D721Med (cell line): ENCODE data around the gene VSTM2L.

Source experiments
- DNase-seq: peaks from one replicate; pipeline ENCODE4 v3.0.0; 2011; ENCODE audit warnings: low spot score; ENCODE audit not compliant: insufficient read length
- FAIRE-seq: peaks from 2 replicates; lab custom pipeline; 2011; peaks lifted over from hg19 to GRCh38; lab: Jason Lieb, UNC
- CTCF ChIP-seq: IDR thresholded peaks from 2 replicates; pipeline ENCODE4 v1.5.1; 2012; ENCODE audit warnings: mild to moderate bottlenecking, control low read depth; ENCODE audit not compliant: insufficient read depth; ENCODE audit errors: missing control alignments

Gene VSTM2L

GRCh38 chr20:37872161-37872560 is 30.8 kb upstream of the VSTM2L start:
- DNase-seq = no peak
- no peak for FAIRE-seq
- no peak for TF ChIP-seq CTCF

DNA sequence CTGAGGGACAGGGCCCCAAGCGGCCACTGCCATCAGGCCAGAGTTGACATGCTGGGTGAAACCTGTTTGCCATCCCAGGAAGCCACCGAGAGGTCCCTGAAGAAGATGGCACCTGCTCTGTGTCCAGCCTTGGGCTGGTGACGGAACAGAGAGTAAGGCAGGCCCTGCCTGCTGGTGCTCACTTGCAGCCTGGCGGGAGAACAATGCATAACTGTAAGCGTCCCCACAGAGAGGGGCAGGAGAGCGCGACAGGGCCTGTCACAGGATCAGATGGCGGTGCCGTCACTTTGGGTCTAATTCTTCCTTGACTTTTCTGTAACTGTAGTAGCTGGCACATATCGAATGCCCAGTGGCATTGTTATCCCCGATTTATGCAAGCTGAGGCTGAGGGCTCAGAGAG is 29.0 kb upstream of the VSTM2L start:
- FAIRE-seq = no peak
- no peak for DNase-seq
- TF ChIP-seq CTCF = no peak

GRCh38 chr20:37875460-37876175 is 27.3 kb upstream of the VSTM2L start:
- FAIRE-seq (no peak), DNase-seq (no peak)

DNA sequence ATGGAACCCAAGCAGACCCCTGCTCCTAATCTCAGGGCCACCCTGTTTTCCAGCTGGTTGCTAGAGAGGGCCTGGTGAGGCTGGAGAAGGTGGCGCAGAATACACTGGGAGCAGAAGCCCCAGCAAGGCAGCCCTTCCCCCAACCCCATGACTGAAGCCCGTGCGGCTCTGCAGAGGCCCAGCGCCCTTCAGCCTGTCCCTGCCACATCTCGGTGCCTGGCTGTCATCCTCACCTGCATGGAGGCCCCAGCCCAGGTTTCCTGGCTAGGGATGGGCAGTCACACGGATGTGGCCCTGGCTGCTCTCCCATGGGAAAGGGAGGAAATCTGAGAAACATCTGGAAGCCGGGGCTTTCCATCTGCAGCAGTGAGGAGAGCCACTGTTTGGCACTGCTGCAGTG is 26.1 kb upstream of the VSTM2L start:
- no peak for TF ChIP-seq CTCF
- FAIRE-seq (no peak), DNase-seq (no peak)

More at GRCh38 chr20:37875460-37876175, 27.3 kb upstream of the VSTM2L start:
- no peak for TF ChIP-seq CTCF

- DNase-seq = no peak
- no peak for FAIRE-seq
Observed at GRCh38 chr20:37877832-37878772, 24.8 kb upstream of the VSTM2L start.

GRCh38 chr20:37878835-37879599 is 23.9 kb upstream of the VSTM2L start:
- DNase-seq = no peak
- no peak for TF ChIP-seq CTCF
- FAIRE-seq = no peak

More at GRCh38 chr20:37877832-37878772, 24.8 kb upstream of the VSTM2L start:
- no peak for TF ChIP-seq CTCF
